ENCODE measurements around the gene CTNNA3. TPM values are rescaled to one million over a fixed set of nuclear protein-coding genes. Genes with fewer than 3 reads are reported as not detected.

CTNNA3 gene
- total and polyA plus RNA-seq, 2 of the 4 experiments (the other 2 are of a cell fraction), result 0.19 to 0.90 TPM

DNA sequence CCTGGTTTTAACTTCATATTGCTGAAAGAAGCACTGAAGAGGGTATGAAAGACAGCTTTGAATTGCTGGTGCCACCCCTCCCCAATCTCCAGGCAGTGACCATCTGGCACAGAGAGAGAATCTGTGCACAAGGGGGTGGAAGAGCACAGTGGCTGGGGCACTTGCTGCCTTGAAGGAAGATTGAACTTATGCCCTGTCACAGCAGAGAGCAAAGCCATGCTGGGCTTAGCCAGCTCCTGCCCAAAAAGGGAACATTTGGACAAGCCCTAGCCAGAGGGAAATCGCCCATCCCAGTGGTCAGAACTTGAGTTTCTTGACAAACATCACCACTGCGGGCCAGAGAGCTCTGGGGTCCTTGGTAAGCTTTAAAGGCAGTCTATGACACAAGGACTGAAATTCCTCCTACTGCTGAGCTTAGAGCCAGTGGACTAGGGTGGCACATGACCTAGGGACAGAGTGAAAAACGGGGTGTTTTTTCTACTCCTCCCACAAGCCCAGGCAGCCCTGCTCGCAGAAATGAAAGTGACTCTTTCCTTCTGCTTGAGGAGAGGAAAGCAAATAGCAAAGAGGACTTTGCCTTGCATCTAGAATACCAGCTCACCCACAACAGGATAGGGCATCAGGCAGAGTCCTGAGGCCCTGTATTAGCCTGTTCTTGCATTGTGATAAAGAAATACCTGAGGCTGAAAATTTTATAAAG, 257.2 kb downstream of the CTNNA3 start:
- H3K4me1 ChIP-seq (ENCODE audit: control insufficient read depth, insufficient read depth, low read length), result no peaks in the 10 kb centered on the region
- intact Hi-C loops (cut with micrococcal nuclease), result no loop called here
- H3K9me1 ChIP-seq (ENCODE audit: insufficient read depth, low read length), result no peaks in the 10 kb centered on the region
- H3K36me3 ChIP-seq (ENCODE audit: control insufficient read depth, insufficient read depth, low read length), result no peaks in the 10 kb centered on the region
- no peak overlapping the region for H3K4me3 ChIP-seq (ENCODE audit: insufficient read depth, low read depth, low read length)
- no peak overlapping the region for H4K8ac ChIP-seq (ENCODE audit: low read depth in 2 of 2, low read length in 2 of 2)
- H3K18ac ChIP-seq (ENCODE audit: low read depth, low read length), result no peak overlapping the region
- H3K9ac ChIP-seq (ENCODE audit: low read depth, low read length), result no peak overlapping the region
- H2AFZ ChIP-seq (replicated peaks; ENCODE audit: low read length, poor library complexity), result no peak overlapping the region
- no peak overlapping the region for H4K91ac ChIP-seq (ENCODE audit: insufficient read depth, low read depth, low read length)
- POLR2A ChIA-PET (ENCODE audit: unreplicated experiment), result no interaction called here
- H3K27ac ChIP-seq (ENCODE audit: insufficient read depth, low read length), result no peak overlapping the region
- H2BK15ac ChIP-seq (ENCODE audit: low read depth, low read length), result no peak overlapping the region
- no peak overlapping the region for H3K14ac ChIP-seq (replicated peaks; ENCODE audit: low read depth, low read length)
- in situ Hi-C loops (cut with MboI; ENCODE audit: low sequenced_read_pairs), result no loop called here
- DNase-seq, result no peak
- no peaks in the 10 kb centered on the region for H3K79me1 ChIP-seq (ENCODE audit: low read depth in 1 of 2, low read length in 2 of 2)
- H3K27me3 ChIP-seq (ENCODE audit: control insufficient read depth, insufficient read depth, low read length), result no peaks in the 10 kb centered on the region
- no peaks in the 10 kb centered on the region for H4K20me1 ChIP-seq (ENCODE audit: insufficient read depth, low read length)
- no peak overlapping the region for H2BK120ac ChIP-seq (ENCODE audit: low read depth, low read length)
- no peaks in the 10 kb centered on the region for H3K9me3 ChIP-seq (ENCODE audit: control insufficient read depth, insufficient read depth, low read length)
- H2BK20ac ChIP-seq (ENCODE audit: low read depth, low read length), result no peak overlapping the region
- H3K4ac ChIP-seq (ENCODE audit: low read depth, low read length), result no peak overlapping the region
- no peak overlapping the region for H2AK5ac ChIP-seq (ENCODE audit: low read depth, low read length)
- TF ChIP-seq FOS (IDR thresholded peaks at IDR 0.05; ENCODE audit: low read depth, low read length) (no peak), POLR2A (IDR thresholded peaks at IDR 0.05; ENCODE audit: low read depth, low read length) (no peak), CHD1 (IDR thresholded peaks at IDR 0.05; ENCODE audit: low read depth, low read length) (no peak), NFE2L2 (IDR thresholded peaks at IDR 0.05; ENCODE audit: low read depth, low read length) (no peak), CEBPB (IDR thresholded peaks at IDR 0.05; ENCODE audit: low read depth, low read length) (no peak), RAD21 (IDR thresholded peaks at IDR 0.05; ENCODE audit: low read length) (no peak), MXI1 (IDR thresholded peaks at IDR 0.05; ENCODE audit: borderline replicate concordance, low read depth, low read length) (no peak), SMC3 (IDR thresholded peaks at IDR 0.05; ENCODE audit: low read depth, low read length) (no peak), RFX5 (IDR thresholded peaks at IDR 0.05; ENCODE audit: low read depth, low read length) (no peak), MAZ (IDR thresholded peaks at IDR 0.05; ENCODE audit: borderline replicate concordance, low read depth, low read length) (no peak)
- TF ChIP-seq, protein P1, sequence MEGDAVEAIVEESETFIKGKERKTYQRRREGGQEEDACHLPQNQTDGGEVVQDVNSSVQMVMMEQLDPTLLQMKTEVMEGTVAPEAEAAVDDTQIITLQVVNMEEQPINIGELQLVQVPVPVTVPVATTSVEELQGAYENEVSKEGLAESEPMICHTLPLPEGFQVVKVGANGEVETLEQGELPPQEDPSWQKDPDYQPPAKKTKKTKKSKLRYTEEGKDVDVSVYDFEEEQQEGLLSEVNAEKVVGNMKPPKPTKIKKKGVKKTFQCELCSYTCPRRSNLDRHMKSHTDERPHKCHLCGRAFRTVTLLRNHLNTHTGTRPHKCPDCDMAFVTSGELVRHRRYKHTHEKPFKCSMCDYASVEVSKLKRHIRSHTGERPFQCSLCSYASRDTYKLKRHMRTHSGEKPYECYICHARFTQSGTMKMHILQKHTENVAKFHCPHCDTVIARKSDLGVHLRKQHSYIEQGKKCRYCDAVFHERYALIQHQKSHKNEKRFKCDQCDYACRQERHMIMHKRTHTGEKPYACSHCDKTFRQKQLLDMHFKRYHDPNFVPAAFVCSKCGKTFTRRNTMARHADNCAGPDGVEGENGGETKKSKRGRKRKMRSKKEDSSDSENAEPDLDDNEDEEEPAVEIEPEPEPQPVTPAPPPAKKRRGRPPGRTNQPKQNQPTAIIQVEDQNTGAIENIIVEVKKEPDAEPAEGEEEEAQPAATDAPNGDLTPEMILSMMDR (conservative IDR thresholded peaks at IDR 0.05; ENCODE audit: low read depth, low read length), result no peak
- TF ChIP-seq, protein P2, sequence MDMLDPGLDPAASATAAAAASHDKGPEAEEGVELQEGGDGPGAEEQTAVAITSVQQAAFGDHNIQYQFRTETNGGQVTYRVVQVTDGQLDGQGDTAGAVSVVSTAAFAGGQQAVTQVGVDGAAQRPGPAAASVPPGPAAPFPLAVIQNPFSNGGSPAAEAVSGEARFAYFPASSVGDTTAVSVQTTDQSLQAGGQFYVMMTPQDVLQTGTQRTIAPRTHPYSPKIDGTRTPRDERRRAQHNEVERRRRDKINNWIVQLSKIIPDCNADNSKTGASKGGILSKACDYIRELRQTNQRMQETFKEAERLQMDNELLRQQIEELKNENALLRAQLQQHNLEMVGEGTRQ (IDR thresholded peaks at IDR 0.05; ENCODE audit: low read depth, low read length), result no peak
- TF ChIP-seq, protein P3, sequence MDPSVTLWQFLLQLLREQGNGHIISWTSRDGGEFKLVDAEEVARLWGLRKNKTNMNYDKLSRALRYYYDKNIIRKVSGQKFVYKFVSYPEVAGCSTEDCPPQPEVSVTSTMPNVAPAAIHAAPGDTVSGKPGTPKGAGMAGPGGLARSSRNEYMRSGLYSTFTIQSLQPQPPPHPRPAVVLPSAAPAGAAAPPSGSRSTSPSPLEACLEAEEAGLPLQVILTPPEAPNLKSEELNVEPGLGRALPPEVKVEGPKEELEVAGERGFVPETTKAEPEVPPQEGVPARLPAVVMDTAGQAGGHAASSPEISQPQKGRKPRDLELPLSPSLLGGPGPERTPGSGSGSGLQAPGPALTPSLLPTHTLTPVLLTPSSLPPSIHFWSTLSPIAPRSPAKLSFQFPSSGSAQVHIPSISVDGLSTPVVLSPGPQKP (IDR thresholded peaks at IDR 0.05; ENCODE audit: borderline replicate concordance, low read depth, low read length), result no peak
- no peak overlapping the region for H4K5ac ChIP-seq (ENCODE audit: low read depth, low read length)
- no peak overlapping the region for H2AK9ac ChIP-seq (replicated peaks; ENCODE audit: low read depth, low read length, poor library complexity)
- no peak overlapping the region for H2BK5ac ChIP-seq (ENCODE audit: low read depth, low read length, poor library complexity, severe bottlenecking)
- CTCF ChIA-PET, result no interaction called here
- no peak for ATAC-seq (ENCODE audit: low read depth)
- dilution Hi-C loops (cut with HindIII; ENCODE audit: low sequenced_read_pairs, unreplicated experiment), result no loop called here
- no TSS peak for BruUV-seq (replicated peaks)
- no peak overlapping the region for H3K56ac ChIP-seq (ENCODE audit: extremely low read depth, insufficient read depth, low read length)
- no peak overlapping the region for H3K23ac ChIP-seq (ENCODE audit: low read depth, low read length)
- H3K4me2 ChIP-seq (ENCODE audit: low read depth, low read length), result no peak overlapping the region
- WGBS, 2 experiments (ENCODE audit: extremely low coverage in 2 of 2, insufficient read length in 1 of 2), result no CpG with 5 or more reads among the region's 4 CpGs
